NOMO-1 (cell line): Measurements from ENCODE around the gene MMP17.

Experiments
- DNase-seq, 2 experiments: peaks; one replicate each; lab custom pipeline; 2025; ENCODE audit not compliant: unreplicated experiment in 2 of 2; lab: John Stamatoyannopoulos, UW

MMP17 gene

GRCh38 chr12:131892711-131893604, 64.8 kb downstream of the MMP17 start:
- DNase-seq = no peak

- DNase-seq = no peak
These were observed 65.6 kb downstream of the MMP17 start for GRCh38 chr12:131893605-131894312.

GRCh38 chr12:131894313-131894860, 66.2 kb downstream of the MMP17 start, which contains the start of gene ULK1:
Gene ULK1, plus strand, starts transcription at chr12:131894622. Its CDS starts 380 bp downstream, at chr12:131895002.
- DNase-seq = peak; percentile 87 to 89

- DNase-seq = no peak
These were observed 66.9 kb downstream of the MMP17 start for GRCh38 chr12:131894981-131895639.

- DNase-seq = no peak
These were observed 67.5 kb downstream of the MMP17 start for GRCh38 chr12:131895640-131896079.

GRCh38 chr12:131896080-131896810, 68.1 kb downstream of the MMP17 start:
- peak; percentile 44 to 51 for DNase-seq

GRCh38 chr12:131896811-131897270, 68.6 kb downstream of the MMP17 start:
- DNase-seq = no peak

GRCh38 chr12:131897276-131897675, 69.1 kb downstream of the MMP17 start:
- no peak for DNase-seq

GRCh38 chr12:131897875-131898274, 69.7 kb downstream of the MMP17 start:
- DNase-seq = no peak

GRCh38 chr12:131900397-131900796, 72.2 kb downstream of the MMP17 start:
- DNase-seq = no peak
